Activated naive CD4-positive, alpha-beta T cell treated with anti-CD3 and anti-CD28 coated beads for 36 hours (primary cell): ENCODE results near the gene BRICD5. TPM values are rescaled to one million over a fixed set of nuclear protein-coding genes. Genes with fewer than 3 reads are reported as not detected.

ENCODE experiments used
- CTCF ChIA-PET: fragments of 350-600 bp; sonication (Branson Sonifier 250); formaldehyde crosslinking; loops from one replicate; lab custom pipeline; 2021; ENCODE audit warnings: antibody characterized with exemption; lab: Charles Lee
- DNase-seq: peaks from one replicate; pipeline ENCODE4 v3.0.0-alpha.2; 2020
- H3K27ac Mint-ChIP-seq: one replicate; pipeline ENCODE4 v1.8.0; 2021; ENCODE audit warnings: mild to moderate bottlenecking, mixed read lengths
- H3K27me3 Mint-ChIP-seq: one replicate; pipeline ENCODE4 v1.8.0; 2021; ENCODE audit warnings: low read depth, mixed read lengths
- H3K36me3 Mint-ChIP-seq: one replicate; pipeline ENCODE4 v1.8.0; 2021; ENCODE audit warnings: low read depth, mixed read lengths
- H3K4me1 Mint-ChIP-seq: one replicate; pipeline ENCODE4 v1.8.0; 2021; ENCODE audit warnings: low read depth, mixed read lengths
- H3K4me3 Mint-ChIP-seq: one replicate; pipeline ENCODE4 v1.8.0; 2021; ENCODE audit warnings: mild to moderate bottlenecking, moderate library complexity, mixed read lengths
- H3K9me3 Mint-ChIP-seq: one replicate; pipeline ENCODE4 v1.8.0; 2021; ENCODE audit warnings: mixed read lengths
- intact Hi-C: fragments of 100-400 bp; cut with micrococcal nuclease; formaldehyde crosslinking; loops from one replicate; pipeline ENCODE4 v1.15.1; 2023
- total RNA-seq, 2 experiments: library from RNA; stranded (reverse); gene quantifications; one replicate each; pipeline ENCODE4 v1.2.3, GENCODE V29; 2021

Gene BRICD5
- total RNA-seq, 2 experiments from 2014 or later: 2.6 to 3.1 TPM

DNA sequence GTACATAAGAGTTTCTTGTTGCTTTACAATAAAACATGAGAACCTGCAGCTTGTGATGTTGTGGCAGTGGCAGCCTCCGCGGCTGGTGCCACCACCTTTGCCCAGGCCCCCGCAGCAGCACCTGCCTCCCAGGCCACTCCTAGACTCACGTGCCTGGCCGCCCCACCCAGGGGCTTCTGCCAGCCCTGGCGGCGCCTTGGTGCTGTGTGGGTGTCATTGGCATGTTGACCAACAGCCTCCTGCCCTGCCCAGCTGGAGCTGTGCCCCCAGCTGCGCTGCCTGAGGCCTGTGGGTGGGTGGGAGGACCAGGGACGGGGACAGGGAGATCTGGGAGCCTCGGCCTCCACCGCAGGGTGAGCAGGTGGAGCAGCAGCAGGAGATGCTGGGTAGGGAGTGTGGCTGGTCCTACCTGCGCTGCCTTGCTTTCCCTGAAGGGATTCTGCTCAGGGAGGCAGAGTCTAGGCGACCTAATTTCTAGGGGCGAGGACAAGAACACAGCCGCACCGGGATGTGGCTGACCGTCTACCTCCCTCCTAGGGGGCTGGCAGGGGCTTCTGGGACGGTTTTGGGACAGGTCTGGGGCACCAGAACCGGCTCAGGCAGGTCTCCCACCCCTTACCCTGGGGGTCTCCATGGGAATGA, 25.2 kb upstream of the BRICD5 start:
- Mint-ChIP-seq H3K9me3 (no peaks in the 10 kb centered on the region), H3K4me3 (no peak overlapping the region), H3K27me3 (no peaks in the 10 kb centered on the region), H3K4me1 (no peaks in the 10 kb centered on the region), H3K27ac (no peak overlapping the region), H3K36me3 (peaks cover 15% of the 10 kb centered on the region)
- DNase-seq: no peak
- intact Hi-C loops: no loop called here
- CTCF ChIA-PET: no interaction called here

DNA sequence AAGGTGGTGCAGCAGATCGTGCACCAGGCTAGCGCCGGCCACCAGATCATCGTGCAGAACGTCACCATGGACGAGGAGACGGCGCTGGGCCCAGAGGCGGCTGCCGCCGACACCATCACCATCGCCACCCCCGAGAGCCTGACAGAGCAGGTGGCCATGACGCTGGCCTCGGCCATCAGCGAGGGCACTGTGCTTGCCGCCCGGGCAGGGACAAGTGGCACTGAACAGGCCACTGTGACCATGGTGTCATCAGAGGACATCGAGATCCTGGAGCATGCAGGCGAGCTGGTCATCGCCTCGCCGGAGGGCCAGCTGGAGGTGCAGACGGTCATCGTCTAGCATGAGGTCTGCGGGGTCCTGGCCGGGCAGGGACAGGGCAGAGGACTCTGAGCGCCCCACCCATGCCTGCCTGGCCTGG, 24.6 kb upstream of the BRICD5 start:
- CTCF ChIA-PET: no interaction called here
- H3K27me3 Mint-ChIP-seq: no peaks in the 10 kb centered on the region
- H3K27ac Mint-ChIP-seq: no peak overlapping the region
- peaks cover 15% of the 10 kb centered on the region for H3K36me3 Mint-ChIP-seq
- H3K4me3 Mint-ChIP-seq: no peak overlapping the region
- DNase-seq: no peak
- H3K9me3 Mint-ChIP-seq: no peaks in the 10 kb centered on the region
- no peaks in the 10 kb centered on the region for H3K4me1 Mint-ChIP-seq
- intact Hi-C loops: no loop called here

GRCh38 chr16:2234813-2235170, 24.1 kb upstream of the BRICD5 start:
- no peaks in the 10 kb centered on the region for H3K4me1 Mint-ChIP-seq
- intact Hi-C loops: no loop called here
- H3K9me3 Mint-ChIP-seq: no peaks in the 10 kb centered on the region
- CTCF ChIA-PET: no interaction called here
- peaks cover 18% of the 10 kb centered on the region for H3K36me3 Mint-ChIP-seq
- no peak for DNase-seq
- no peak overlapping the region for H3K27ac Mint-ChIP-seq
- no peaks in the 10 kb centered on the region for H3K27me3 Mint-ChIP-seq
- no peak overlapping the region for H3K4me3 Mint-ChIP-seq

DNA sequence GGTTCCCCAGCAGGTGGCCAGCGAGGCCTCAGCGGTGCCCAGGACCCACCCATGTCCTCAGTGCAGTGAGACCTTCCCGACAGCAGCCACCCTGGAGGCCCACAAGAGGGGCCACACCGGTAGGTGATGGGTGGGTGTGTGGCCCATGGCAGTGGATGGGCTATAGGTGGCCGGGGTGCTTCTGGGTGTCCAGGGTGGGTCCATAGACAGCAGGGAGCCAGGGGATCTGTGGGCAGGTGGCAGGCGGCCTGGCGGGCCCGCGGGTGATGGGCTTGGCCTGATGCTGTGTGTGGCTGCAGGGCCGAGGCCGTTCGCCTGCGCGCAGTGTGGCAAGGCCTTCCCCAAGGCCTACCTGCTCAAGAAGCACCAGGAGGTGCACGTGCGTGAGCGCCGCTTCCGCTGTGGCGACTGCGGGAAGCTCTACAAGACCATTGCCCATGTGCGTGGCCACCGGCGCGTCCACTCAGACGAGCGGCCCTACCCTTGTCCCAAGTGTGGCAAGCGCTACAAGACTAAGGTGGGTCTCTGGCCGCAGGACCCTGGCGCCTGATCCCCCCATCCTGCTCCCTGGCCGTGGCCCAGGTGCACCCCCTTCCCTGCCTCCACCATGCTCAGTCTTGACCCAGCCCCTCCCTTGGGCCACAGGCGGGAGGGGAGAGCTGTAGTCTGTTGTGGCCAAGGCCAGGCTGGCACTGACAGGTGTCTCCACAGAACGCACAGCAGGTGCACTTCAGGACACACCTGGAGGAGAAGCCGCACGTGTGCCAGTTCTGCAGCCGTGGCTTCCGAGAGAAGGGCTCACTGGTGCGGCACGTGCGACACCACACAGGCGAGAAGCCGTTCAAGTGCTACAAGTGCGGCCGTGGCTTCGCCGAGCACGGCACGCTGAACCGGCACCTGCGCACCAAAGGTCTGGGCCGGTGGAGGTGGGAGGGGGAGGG, 23.5 kb upstream of the BRICD5 start:
- Mint-ChIP-seq H3K27ac (no peak overlapping the region), H3K36me3 (peaks cover 22% of the 10 kb centered on the region), H3K9me3 (no peaks in the 10 kb centered on the region), H3K4me3 (no peak overlapping the region), H3K4me1 (no peaks in the 10 kb centered on the region), H3K27me3 (no peaks in the 10 kb centered on the region)
- CTCF ChIA-PET: no interaction called here
- DNase-seq: no peak
- intact Hi-C loops: no loop called here

DNA sequence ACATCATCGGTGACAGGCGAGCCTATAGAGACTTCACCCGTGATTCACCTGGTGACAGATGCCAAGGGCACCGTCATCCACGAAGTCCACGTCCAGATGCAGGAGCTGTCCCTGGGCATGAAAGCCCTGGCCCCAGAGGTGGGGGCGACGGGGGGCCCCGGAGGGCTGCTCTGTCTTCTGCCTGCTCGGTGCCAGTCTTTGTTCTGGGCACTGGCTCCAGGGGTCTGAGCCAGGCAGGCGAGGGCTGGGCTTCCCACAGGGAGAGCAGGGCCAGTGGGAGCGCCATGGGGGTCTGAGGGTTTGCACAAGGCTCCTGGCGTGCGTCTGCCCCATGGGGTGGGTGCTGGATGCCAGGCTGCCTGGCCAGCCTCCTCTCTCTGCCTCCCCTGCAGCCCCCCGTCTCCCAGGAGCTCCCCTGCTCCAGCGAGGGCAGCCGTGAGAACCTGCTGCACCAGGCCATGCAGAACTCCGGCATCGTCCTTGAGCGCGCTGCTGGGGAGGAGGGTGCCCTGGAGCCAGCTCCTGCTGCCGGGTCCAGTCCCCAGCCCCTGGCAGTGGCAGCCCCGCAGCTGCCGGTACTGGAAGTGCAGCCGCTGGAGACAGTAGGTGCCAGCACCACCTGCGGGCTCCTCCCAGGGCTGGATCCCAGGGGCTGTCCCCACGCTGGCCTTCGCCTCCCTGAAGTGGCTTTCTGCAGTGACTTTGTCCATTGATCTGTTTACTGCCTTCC, 22.5 kb upstream of the BRICD5 start:
- H3K36me3 Mint-ChIP-seq: peaks cover 22% of the 10 kb centered on the region
- intact Hi-C loops: no loop called here
- no peaks in the 10 kb centered on the region for H3K9me3 Mint-ChIP-seq
- CTCF ChIA-PET: no interaction called here
- no peak overlapping the region for H3K4me3 Mint-ChIP-seq
- H3K27me3 Mint-ChIP-seq: no peaks in the 10 kb centered on the region
- DNase-seq: no peak
- no peaks in the 10 kb centered on the region for H3K4me1 Mint-ChIP-seq
- H3K27ac Mint-ChIP-seq: no peak overlapping the region

DNA sequence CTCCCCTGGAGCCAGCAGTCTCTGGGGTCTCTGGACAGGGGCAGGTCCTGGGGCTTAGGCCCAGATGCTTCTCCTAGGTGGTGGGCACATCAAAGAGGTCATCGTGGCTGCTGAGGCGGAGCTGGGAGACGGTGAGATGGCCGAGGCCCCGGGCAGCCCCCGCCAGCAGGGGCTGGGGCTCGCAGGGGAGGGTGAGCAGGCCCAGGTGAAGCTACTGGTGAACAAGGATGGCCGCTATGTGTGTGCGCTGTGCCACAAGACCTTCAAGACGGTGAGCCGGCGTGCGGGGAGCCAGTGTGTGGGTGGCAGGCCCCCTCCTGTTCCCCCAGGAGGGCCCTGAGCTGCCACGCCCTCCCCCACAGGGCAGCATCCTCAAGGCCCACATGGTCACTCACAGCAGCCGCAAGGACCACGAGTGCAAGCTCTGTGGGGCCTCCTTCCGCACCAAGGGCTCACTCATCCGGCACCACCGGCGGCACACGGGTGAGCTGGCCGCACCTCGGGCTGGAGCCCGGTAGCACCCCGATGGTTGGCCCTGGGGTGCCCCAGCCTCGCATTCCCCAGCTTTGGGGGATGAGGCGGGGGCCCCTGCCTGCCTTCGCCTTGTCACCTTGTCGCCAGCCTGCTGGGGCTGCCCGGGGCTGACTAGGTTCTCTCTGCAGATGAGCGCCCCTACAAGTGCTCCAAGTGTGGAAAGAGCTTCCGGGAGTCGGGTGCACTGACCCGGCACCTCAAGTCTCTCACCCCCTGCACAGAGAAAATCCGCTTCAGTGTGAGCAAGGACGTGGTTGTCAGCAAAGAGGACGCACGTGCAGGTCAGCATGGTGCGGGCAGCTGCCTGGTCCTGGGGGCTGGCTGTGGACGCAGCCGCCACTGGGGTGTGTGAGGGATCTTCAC, 21.7 kb upstream of the BRICD5 start:
- DNase-seq: no peak
- CTCF ChIA-PET: no interaction called here
- H3K9me3 Mint-ChIP-seq: no peaks in the 10 kb centered on the region
- intact Hi-C loops: no loop called here
- peaks cover 22% of the 10 kb centered on the region for H3K36me3 Mint-ChIP-seq
- no peak overlapping the region for H3K4me3 Mint-ChIP-seq
- no peaks in the 10 kb centered on the region for H3K27me3 Mint-ChIP-seq
- no peak overlapping the region for H3K27ac Mint-ChIP-seq
- no peaks in the 10 kb centered on the region for H3K4me1 Mint-ChIP-seq

- CTCF ChIA-PET: no interaction called here
- H3K36me3 Mint-ChIP-seq: peaks cover 22% of the 10 kb centered on the region
- DNase-seq: no peak
- no peak overlapping the region for H3K27ac Mint-ChIP-seq
- intact Hi-C loops: no loop called here
- no peaks in the 10 kb centered on the region for H3K9me3 Mint-ChIP-seq
- H3K4me1 Mint-ChIP-seq: peaks cover 3% of the 10 kb centered on the region
- H3K4me3 Mint-ChIP-seq: no peak overlapping the region
- no peaks in the 10 kb centered on the region for H3K27me3 Mint-ChIP-seq
Observed at GRCh38 chr16:2231016-2231931, 20.6 kb upstream of the BRICD5 start.

DNA sequence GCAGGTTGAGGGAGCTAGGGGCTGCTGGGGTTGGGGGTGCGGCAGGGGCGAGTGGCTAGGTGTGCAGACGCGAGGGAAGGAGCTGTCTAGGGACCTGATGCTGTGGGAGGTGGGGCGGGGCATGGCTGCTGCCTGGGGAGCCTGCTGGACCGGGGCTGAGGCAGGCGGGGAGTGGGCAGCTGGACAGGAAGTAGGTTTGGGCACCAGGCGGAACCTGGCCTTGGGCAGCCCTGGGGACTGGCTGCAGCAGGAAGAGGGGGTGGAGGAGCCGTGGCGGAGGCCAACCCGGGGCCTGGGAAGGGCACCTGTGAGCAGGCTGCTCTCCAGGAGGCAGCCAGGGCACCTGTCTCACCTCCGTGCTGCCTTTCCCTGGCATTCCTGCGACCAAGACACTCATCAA, 19.7 kb upstream of the BRICD5 start:
- Mint-ChIP-seq H3K27ac (no peak overlapping the region), H3K9me3 (no peaks in the 10 kb centered on the region), H3K4me3 (no peak overlapping the region), H3K4me1 (peaks cover 8% of the 10 kb centered on the region), H3K27me3 (no peaks in the 10 kb centered on the region), H3K36me3 (peaks cover 19% of the 10 kb centered on the region)
- DNase-seq: no peak
- intact Hi-C loops: no loop called here
- CTCF ChIA-PET: no interaction called here

GRCh38 chr16:2229632-2230250, 19.1 kb upstream of the BRICD5 start:
- CTCF ChIA-PET: no interaction called here
- H3K27me3 Mint-ChIP-seq: no peaks in the 10 kb centered on the region
- no peak overlapping the region for H3K27ac Mint-ChIP-seq
- DNase-seq: no peak
- no peak overlapping the region for H3K4me3 Mint-ChIP-seq
- peaks cover 13% of the 10 kb centered on the region for H3K4me1 Mint-ChIP-seq
- H3K36me3 Mint-ChIP-seq: peaks cover 17% of the 10 kb centered on the region
- no peaks in the 10 kb centered on the region for H3K9me3 Mint-ChIP-seq
- intact Hi-C loops: no loop called here

DNA sequence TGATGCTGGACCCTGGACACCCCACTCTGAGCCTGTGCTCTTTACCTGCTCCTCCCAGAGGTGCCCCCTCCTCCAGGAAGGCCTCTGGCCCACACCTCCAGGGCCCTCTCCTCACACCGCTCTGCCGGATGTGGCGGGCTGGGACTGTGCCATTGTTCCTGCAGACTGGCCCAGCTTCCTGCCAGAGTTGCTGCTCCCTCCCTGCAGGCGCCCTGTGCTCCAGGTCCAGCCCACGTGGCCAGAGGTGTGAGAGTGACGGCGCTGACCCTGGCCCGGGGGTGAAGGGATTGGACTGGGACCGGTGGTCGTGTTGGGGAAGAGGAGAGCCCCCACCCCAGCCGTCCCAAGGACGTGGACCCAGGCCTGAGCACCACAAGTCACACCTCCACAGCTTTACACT, 18.4 kb upstream of the BRICD5 start:
- Mint-ChIP-seq H3K36me3 (peaks cover 16% of the 10 kb centered on the region), H3K4me1 (peaks cover 19% of the 10 kb centered on the region), H3K4me3 (no peak overlapping the region), H3K9me3 (no peaks in the 10 kb centered on the region), H3K27ac (no peak overlapping the region), H3K27me3 (no peaks in the 10 kb centered on the region)
- intact Hi-C loops: no loop called here
- CTCF ChIA-PET: no interaction called here
- DNase-seq: no peak
